Measurements from ENCODE around the gene PRELP. TPM values are rescaled to one million over a fixed set of nuclear protein-coding genes. Genes with fewer than 3 reads are reported as not detected.

Gene PRELP
- total RNA-seq, 4 donors from 2014 or later: 15.4 to 35.2 (median 23.3) TPM

DNA sequence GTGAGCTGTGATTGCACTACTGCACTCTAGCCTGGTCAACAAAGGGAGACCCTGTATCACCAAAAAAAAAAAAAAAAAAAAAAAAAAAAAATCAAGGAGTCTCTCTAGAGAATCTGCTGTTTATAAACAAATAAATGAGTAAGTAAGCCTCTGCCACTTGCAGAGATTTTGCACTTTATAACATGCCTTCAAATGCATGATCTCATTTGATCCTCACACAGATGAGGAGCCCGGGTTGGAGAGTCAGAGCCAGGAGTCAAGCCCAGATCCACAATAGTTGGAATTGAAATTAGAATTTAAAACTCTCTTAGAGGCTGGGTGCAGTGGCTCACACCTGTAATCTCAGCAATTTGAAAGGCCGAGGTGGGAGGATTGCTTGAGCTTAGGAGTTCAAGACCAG is 4.0 kb downstream of the PRELP start:
- Histone ChIP-seq H3K4me1 (peaks cover 9 to 41% (median 23%) of the 10 kb centered on the region in 4 donors), H3K27me3 (no peaks in the 10 kb centered on the region), H3K36me3 (no peaks in the 10 kb centered on the region), H3K27ac (peak overlapping the region; percentile 75 to 89 (median 80)), H3K4me3 (peak overlapping the region in 1 of 4 donors; percentile 12), H3K9me3 (no peaks in the 10 kb centered on the region)
- 50 to 64% methylated on average over 2 of the region's 2 CpGs for WGBS, 2 donors (ENCODE audit: low coverage in 1 of 2)
- in situ Hi-C loops (cut with MboI; ENCODE audit: low pct_ligation_motif_present in 1 of 4, low pct_unique_long_range_greater_than_20kb in 1 of 4, low sequenced_read_pairs in 3 of 4): loop anchor here (5.0 to 25.0 kb wide), 5 partner anchors 117 to 215 kb away; partner anchors contain the start of gene FMOD (in 1 of the 4)
- TF ChIP-seq POLR2AphosphoS5 (IDR thresholded peaks at IDR 0.05) (no peak), POLR2A (IDR thresholded peaks at IDR 0.05) (no peak)
- TF ChIP-seq, protein P1, sequence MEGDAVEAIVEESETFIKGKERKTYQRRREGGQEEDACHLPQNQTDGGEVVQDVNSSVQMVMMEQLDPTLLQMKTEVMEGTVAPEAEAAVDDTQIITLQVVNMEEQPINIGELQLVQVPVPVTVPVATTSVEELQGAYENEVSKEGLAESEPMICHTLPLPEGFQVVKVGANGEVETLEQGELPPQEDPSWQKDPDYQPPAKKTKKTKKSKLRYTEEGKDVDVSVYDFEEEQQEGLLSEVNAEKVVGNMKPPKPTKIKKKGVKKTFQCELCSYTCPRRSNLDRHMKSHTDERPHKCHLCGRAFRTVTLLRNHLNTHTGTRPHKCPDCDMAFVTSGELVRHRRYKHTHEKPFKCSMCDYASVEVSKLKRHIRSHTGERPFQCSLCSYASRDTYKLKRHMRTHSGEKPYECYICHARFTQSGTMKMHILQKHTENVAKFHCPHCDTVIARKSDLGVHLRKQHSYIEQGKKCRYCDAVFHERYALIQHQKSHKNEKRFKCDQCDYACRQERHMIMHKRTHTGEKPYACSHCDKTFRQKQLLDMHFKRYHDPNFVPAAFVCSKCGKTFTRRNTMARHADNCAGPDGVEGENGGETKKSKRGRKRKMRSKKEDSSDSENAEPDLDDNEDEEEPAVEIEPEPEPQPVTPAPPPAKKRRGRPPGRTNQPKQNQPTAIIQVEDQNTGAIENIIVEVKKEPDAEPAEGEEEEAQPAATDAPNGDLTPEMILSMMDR (IDR thresholded peaks at IDR 0.05): no peak
- DNase-seq: no peak
- intact Hi-C loops (cut with DNase I; ENCODE audit: low total_unique reads): loop anchor here (5.0 kb wide), 1 partner anchor 202 kb away; no protein-coding TSS in a partner anchor

DNA sequence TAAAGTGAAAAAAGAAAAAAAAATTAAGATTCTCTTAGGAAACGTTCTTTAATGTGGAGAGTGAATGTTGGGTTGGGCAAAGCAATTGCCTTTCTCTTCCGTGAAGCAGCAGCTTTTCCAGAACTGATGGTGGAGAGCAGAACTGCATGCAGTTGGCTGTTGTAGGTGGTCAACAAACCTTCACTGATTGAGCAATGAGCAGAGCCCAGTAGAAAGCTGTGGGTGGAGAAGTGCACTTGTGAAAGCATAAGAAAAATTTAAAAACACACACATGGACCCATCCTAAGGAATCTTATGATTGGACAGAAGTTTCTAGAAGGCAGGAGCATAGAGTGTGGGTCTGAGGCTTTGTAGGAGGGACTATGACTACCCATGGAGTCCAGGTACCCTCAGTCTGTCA is 4.5 kb downstream of the PRELP start:
- H3K4me3 ChIP-seq: peak overlapping the region in 1 of 4 donors; percentile 12
- peaks cover 9 to 37% (median 19%) of the 10 kb centered on the region in 4 donors for H3K4me1 ChIP-seq

DNA sequence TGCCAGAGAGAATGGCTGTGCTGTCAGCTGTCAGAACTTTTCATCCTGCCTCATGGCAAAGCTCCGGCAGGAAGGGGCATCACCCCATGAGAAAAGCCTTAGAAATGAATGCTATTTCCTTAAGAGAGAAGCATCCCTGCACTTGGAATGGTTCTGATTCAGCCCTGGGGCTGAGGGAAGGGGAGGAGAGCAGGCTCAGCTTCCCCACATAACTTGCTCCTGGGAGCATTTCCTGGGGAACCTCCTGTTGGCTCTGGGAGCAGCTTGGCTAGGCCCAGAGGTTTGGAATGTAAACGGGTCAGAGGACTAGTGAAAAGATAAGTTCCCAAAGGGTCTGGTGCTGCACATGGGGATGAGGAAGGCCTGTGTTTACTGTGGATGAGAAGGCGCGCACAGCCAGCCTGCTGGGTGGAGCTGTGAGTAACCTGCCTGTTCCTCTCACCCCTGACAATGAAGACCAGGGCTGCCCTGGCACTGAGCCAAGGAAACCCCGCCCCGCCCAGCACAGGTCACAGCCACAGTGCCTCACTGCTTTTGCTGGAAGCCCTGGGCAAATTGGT is 5.0 kb downstream of the PRELP start:
- 43% methylated on average over 6 of the region's 6 CpGs; no CpG with 5 or more reads in 1 of the 2 donors for WGBS, 2 donors (ENCODE audit: low coverage in 1 of 2)
- H3K9me3 ChIP-seq: no peaks in the 10 kb centered on the region
- DNase-seq: peak; percentile 91
- H3K27ac ChIP-seq: peak overlapping the region; percentile 75 to 89 (median 80)
- H3K36me3 ChIP-seq: no peaks in the 10 kb centered on the region
- in situ Hi-C loops (cut with MboI; ENCODE audit: low pct_ligation_motif_present in 1 of 4, low pct_unique_long_range_greater_than_20kb in 1 of 4, low sequenced_read_pairs in 3 of 4): loop anchor here (5.0 to 25.0 kb wide), 5 partner anchors 118 to 216 kb away; partner anchors contain the start of gene FMOD (in 1 of the 4)
- H3K4me1 ChIP-seq: peaks cover 9 to 34% (median 19%) of the 10 kb centered on the region in 4 donors
- intact Hi-C loops (cut with DNase I; ENCODE audit: low total_unique reads): no loop called here
- TF ChIP-seq POLR2AphosphoS5 (IDR thresholded peaks at IDR 0.05) (peak; percentile 46 to 66 (median 47)), EP300 (IDR thresholded peaks at IDR 0.05; ENCODE audit: low read depth) (no peak)
- no peak overlapping the region for H3K4me3 ChIP-seq
- no peaks in the 10 kb centered on the region for H3K27me3 ChIP-seq

More for the DNA sequence above, 4.5 kb downstream of the PRELP start:
- intact Hi-C loops (cut with DNase I; ENCODE audit: low total_unique reads): no loop called here
- Histone ChIP-seq H3K9me3 (no peaks in the 10 kb centered on the region), H3K27me3 (no peaks in the 10 kb centered on the region), H3K27ac (peak overlapping the region; percentile 75 to 89 (median 80)), H3K36me3 (no peaks in the 10 kb centered on the region)
- no peak for DNase-seq
- TF ChIP-seq EP300 (IDR thresholded peaks at IDR 0.05; ENCODE audit: low read depth) (no peak), POLR2AphosphoS5 (IDR thresholded peaks at IDR 0.05) (no peak), POLR2A (IDR thresholded peaks at IDR 0.05) (no peak)
- TF ChIP-seq, protein P1 (IDR thresholded peaks at IDR 0.05): peak in 4 of 5 experiments; percentile 13 to 30 (median 29)
- 43 to 46% methylated on average over 2 of the region's 2 CpGs for WGBS, 2 donors (ENCODE audit: low coverage in 1 of 2)
- in situ Hi-C loops (cut with MboI; ENCODE audit: low pct_ligation_motif_present in 1 of 4, low pct_unique_long_range_greater_than_20kb in 1 of 4, low sequenced_read_pairs in 3 of 4): loop anchor here (5.0 to 25.0 kb wide), 5 partner anchors 118 to 215 kb away; partner anchors contain the start of gene FMOD (in 1 of the 4)

DNA sequence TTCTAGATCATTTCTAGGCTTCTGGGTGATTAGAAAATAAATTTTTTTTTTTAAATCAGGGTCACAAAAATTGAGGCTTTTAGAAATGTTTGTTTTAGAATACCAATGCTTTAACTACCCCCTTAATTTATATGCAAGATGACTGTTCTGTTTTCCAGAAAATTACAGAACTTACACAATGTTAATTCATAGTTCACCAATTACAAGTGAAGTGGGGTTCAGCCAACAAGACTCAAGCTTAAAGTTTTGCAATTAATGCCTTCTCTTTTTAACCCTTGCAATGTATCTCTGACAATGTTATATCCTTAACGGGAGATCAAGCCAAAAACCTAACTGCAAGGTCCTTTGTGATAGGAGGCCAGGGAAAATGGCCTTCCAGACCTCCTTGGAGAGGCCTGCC is 5.6 kb downstream of the PRELP start:
- no peaks in the 10 kb centered on the region for H3K9me3 ChIP-seq
- intact Hi-C loops (cut with DNase I; ENCODE audit: low total_unique reads): no loop called here
- H3K27me3 ChIP-seq: no peaks in the 10 kb centered on the region
- H3K36me3 ChIP-seq: no peaks in the 10 kb centered on the region
- peak overlapping the region; percentile 75 to 89 (median 80) for H3K27ac ChIP-seq
- no peak overlapping the region for H3K4me3 ChIP-seq
- peaks cover 9 to 34% (median 19%) of the 10 kb centered on the region in 4 donors for H3K4me1 ChIP-seq
- TF ChIP-seq, protein P1 (IDR thresholded peaks at IDR 0.05): no peak
- no peak for TF ChIP-seq EP300 (IDR thresholded peaks at IDR 0.05; ENCODE audit: low read depth)
- no peak for TF ChIP-seq POLR2A (IDR thresholded peaks at IDR 0.05)
- TF ChIP-seq POLR2AphosphoS5 (IDR thresholded peaks at IDR 0.05): no peak
- in situ Hi-C loops (cut with MboI; ENCODE audit: low pct_ligation_motif_present in 1 of 4, low pct_unique_long_range_greater_than_20kb in 1 of 4, low sequenced_read_pairs in 3 of 4): loop anchor here (5.0 to 25.0 kb wide), 5 partner anchors 119 to 216 kb away; partner anchors contain the start of gene FMOD (in 1 of the 4)
- 74% methylated on average over 1 of the region's 1 CpG; no CpG with 5 or more reads in 1 of the 2 donors for WGBS, 2 donors (ENCODE audit: low coverage in 1 of 2)
- DNase-seq: no peak

All from transverse colon (tissue), 4 donors.